ENCODE results near the gene OR6X1.

The OR6X1 gene

GRCh38 chr11:123754101-123754568 lies at the start of gene OR6X1:
OR6X1 (minus strand) TSS chr11:123754518; CDS start chr11:123754518, 0 bp downstream.
- no peak for DNase-seq

- DNase-seq, result no peak
Observed at GRCh38 chr11:123801765-123802164, 47.4 kb upstream of the OR6X1 start.

- no peak for DNase-seq
Observed at GRCh38 chr11:123800036-123800435, 45.7 kb upstream of the OR6X1 start.

GRCh38 chr11:123799438-123799837 lies 45.1 kb upstream of the OR6X1 start:
- DNase-seq, result no peak

GRCh38 chr11:123798513-123799252 lies 44.4 kb upstream of the OR6X1 start:
- no peak for DNase-seq

- no peak for DNase-seq
Observed at GRCh38 chr11:123798079-123798478, 43.8 kb upstream of the OR6X1 start.

GRCh38 chr11:123797541-123797940 lies 43.2 kb upstream of the OR6X1 start:
- DNase-seq, result no peak

- DNase-seq, result peak; percentile 94
Observed at GRCh38 chr11:123797114-123797513, 42.8 kb upstream of the OR6X1 start.

GRCh38 chr11:123796226-123796625 lies 41.9 kb upstream of the OR6X1 start:
- no peak for DNase-seq

- DNase-seq, result no peak
Observed at GRCh38 chr11:123783536-123783935, 29.2 kb upstream of the OR6X1 start.

GRCh38 chr11:123778511-123778910 lies 24.2 kb upstream of the OR6X1 start:
- DNase-seq, result no peak

GRCh38 chr11:123775715-123776549 lies 21.6 kb upstream of the OR6X1 start:
- no peak for DNase-seq

- DNase-seq, result no peak
Observed at GRCh38 chr11:123775289-123775688, 21.0 kb upstream of the OR6X1 start.

GRCh38 chr11:123773959-123774358 lies 19.6 kb upstream of the OR6X1 start:
- DNase-seq, result no peak

- DNase-seq, result no peak
Observed at GRCh38 chr11:123773026-123773425, 18.7 kb upstream of the OR6X1 start.

- no peak for DNase-seq
Observed at GRCh38 chr11:123771664-123772063, 17.3 kb upstream of the OR6X1 start.

- no peak for DNase-seq
Observed at GRCh38 chr11:123770712-123771111, 16.4 kb upstream of the OR6X1 start.

- no peak for DNase-seq
Observed at GRCh38 chr11:123765601-123766000, 11.3 kb upstream of the OR6X1 start.

- DNase-seq, result no peak
Observed at GRCh38 chr11:123762422-123762821, 8.1 kb upstream of the OR6X1 start.

GRCh38 chr11:123760894-123761293 lies 6.6 kb upstream of the OR6X1 start:
- DNase-seq, result no peak

- no peak for DNase-seq
Observed at GRCh38 chr11:123757976-123758375, 3.7 kb upstream of the OR6X1 start.

GRCh38 chr11:123755813-123756212 lies 1.5 kb upstream of the OR6X1 start:
- DNase-seq, result no peak

- DNase-seq, result no peak
Observed at GRCh38 chr11:123755344-123755743, 1.0 kb upstream of the OR6X1 start.

GRCh38 chr11:123753110-123753509 lies 1.2 kb downstream of the OR6X1 start:
- DNase-seq, result no peak

All from NCI-H1105 treated with DMSO at 0.1 percent for 48 hours (cell line).